Measurements from ENCODE around the gene ARHGAP15.

DNA sequence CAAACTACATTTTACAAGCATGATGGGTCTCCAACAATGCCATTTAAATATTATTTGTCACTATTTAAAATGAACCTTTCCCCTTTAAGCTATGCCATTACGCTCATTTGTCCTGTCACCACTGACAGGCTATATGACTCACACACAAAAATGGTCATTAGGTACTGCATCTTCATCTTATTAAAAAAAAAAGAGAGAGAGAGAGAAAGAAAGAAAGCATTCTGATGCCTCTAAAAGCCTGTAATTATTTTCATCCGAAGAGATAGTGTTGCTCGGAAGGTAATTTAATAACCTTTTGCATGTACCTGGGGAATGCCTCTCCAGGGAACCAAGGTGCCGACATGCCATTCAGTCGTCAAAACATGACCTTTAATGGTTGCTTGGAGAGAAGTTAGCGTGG is 226.7 kb downstream of the ARHGAP15 start:
- no peak for TF ChIP-seq TAF1 (IDR thresholded peaks at IDR 0.05; ENCODE audit: low read depth)
- TF ChIP-seq, protein P1, sequence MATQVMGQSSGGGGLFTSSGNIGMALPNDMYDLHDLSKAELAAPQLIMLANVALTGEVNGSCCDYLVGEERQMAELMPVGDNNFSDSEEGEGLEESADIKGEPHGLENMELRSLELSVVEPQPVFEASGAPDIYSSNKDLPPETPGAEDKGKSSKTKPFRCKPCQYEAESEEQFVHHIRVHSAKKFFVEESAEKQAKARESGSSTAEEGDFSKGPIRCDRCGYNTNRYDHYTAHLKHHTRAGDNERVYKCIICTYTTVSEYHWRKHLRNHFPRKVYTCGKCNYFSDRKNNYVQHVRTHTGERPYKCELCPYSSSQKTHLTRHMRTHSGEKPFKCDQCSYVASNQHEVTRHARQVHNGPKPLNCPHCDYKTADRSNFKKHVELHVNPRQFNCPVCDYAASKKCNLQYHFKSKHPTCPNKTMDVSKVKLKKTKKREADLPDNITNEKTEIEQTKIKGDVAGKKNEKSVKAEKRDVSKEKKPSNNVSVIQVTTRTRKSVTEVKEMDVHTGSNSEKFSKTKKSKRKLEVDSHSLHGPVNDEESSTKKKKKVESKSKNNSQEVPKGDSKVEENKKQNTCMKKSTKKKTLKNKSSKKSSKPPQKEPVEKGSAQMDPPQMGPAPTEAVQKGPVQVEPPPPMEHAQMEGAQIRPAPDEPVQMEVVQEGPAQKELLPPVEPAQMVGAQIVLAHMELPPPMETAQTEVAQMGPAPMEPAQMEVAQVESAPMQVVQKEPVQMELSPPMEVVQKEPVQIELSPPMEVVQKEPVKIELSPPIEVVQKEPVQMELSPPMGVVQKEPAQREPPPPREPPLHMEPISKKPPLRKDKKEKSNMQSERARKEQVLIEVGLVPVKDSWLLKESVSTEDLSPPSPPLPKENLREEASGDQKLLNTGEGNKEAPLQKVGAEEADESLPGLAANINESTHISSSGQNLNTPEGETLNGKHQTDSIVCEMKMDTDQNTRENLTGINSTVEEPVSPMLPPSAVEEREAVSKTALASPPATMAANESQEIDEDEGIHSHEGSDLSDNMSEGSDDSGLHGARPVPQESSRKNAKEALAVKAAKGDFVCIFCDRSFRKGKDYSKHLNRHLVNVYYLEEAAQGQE (IDR thresholded peaks at IDR 0.05; ENCODE audit: low read depth): no peak
- TF ChIP-seq TEAD4 (IDR thresholded peaks at IDR 0.05): no peak
- no peak for TF ChIP-seq EP300 (IDR thresholded peaks at IDR 0.05; ENCODE audit: borderline replicate concordance)

Data from Ishikawa (cell line).